HG03097 (cell line): ENCODE data around the gene TMEM106B.
"Not testable (repeated sequence)": the region's sequence is repeated elsewhere in the genome, so short reads cannot be mapped to it uniquely, and the experiment has no call there.

Experiments
- ATAC-seq: cut with Tn5 transposase; IDR thresholded peaks from one replicate; pipeline ENCODE4 v1.9.1; 2021; ENCODE audit not compliant: unreplicated experiment, low FRiP score

Gene TMEM106B

GRCh38 chr7:12211054-12211710, at the start of gene TMEM106B:
Gene TMEM106B, plus strand, starts transcription at chr7:12211294. Its CDS starts 3,517 bp downstream, at chr7:12214811.
- peak; percentile 97 for ATAC-seq

DNA sequence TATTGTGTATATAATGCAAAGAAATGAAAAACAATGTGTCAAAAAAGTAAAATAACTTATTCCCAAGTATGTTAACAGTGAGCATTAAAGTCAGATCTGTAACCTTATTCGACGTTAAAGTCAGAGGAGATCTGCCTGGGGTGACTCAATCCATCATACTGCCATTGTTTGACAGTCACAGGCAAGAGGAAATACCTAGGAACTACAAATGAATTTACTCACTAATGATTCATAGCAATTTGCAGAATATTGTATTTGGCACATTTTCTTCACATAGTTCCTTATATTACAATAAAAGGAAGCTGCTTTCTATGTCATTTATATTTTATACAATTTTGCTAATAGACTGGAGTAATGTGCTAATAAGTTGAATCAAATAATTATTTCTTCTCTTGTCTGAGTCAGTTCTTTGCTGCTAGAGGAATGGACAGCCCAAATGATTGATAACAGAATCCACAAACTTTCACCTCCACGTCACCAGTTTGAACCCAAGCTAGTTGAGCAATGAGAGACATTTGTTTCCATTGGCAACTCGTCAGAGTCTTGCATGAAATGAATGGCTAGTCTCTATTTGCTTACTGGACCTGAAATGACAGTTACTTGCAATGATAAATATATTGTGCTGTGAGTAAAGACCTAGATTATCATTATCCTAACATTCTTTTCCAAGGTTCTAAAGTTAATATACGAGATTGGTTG, 48.5 kb upstream of the TMEM106B start:
- no peak for ATAC-seq

- not testable (repeated sequence) for ATAC-seq
Observed at GRCh38 chr7:12168065-12168464, 43.0 kb upstream of the TMEM106B start.

DNA sequence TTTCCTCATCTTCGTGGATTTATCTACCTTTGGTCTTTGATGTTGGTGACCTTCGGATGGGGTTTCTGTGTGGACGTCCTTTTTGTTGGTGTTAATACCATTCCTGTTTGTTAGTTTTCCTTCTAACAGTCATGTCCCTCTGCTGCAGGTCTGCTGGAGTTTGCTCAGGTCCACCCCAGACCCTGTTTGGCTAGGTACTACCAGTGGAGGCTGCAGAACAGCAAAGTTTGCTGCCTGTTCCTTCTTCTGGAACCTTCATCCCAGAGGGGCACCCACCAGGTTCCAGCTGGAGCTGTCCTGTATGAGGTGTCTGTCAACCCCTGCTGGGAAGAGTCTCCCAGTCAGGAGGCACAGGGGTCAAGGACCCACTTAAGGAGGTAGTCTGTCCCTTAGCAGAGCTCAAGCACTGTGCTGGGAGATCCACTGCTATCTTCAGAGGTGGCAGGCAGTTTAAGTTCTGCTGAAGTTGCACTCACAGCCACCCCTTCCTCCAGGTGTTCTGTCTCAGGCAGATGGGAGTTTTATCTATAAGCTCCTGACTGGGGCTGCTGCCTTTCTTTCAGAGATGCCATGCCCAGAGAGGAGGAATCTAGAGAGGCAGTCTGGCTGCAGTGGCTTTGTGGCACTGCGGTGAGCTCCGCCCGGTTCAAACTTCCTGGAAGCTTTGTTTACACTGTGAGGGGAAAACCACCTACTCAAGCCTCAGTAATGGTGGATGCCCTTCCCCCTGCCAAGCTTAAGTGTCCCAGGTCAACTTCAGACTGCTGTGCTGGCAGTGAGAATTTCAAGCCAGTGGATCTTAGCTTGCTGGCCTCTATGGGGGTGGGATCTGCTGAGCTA, 40.9 kb upstream of the TMEM106B start:
- not testable (repeated sequence) for ATAC-seq

DNA sequence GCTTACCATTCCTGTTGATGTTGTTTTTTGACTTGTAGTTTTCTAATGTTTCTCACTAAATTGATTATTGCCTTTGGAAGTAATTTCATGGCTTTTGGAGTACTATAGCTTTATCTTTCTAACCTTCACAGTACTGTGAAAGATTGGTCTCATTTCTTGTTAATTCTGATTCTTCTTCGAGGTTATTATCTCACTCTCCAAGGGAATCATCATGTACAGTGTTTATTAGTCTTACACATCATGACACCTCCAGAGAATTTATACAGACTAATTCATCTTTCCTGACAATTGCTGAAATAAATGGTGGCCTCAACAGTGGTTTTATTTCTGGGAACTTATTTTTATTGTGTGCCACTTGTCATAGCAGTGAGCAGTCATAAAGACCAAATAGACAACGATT, 37.4 kb upstream of the TMEM106B start:
- ATAC-seq, result no peak

DNA sequence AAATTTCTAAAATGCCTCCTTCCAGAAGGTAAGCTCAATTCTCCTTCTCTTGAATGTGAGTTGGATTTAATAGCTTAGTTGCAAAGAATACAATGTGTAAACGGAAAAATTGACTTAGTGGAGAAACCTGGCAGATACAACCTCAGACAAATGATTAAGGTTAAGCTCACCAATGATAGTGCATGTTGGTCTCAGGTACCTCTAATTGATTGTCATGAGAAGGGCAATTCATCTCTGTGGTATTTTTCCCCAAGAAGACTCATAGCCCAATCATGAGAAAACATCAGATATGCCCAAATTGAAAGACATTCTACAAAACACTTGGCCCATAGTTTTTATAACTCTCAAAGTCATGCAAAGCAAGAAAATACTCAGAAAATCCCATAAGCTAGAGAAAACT, 36.2 kb upstream of the TMEM106B start:
- ATAC-seq, result no peak

DNA sequence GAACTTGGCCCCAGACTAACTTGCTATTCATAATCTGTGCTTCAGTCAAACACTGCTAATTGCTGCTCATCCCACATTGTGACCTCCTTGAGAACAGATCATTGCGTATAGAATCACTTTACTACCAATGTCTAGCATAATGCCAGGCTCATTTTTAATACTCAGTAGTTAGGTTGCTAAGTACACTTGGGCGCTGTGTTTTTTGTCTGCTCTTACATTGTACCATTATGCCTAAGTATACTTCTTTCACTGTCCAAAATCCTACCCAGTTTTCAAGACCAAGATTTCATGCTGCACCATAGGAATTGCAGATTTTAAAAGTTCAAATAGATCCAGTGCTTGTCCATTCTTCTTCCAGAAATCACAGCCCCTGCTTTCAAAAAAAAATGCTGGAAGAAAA, 32.8 kb upstream of the TMEM106B start:
- no peak for ATAC-seq

DNA sequence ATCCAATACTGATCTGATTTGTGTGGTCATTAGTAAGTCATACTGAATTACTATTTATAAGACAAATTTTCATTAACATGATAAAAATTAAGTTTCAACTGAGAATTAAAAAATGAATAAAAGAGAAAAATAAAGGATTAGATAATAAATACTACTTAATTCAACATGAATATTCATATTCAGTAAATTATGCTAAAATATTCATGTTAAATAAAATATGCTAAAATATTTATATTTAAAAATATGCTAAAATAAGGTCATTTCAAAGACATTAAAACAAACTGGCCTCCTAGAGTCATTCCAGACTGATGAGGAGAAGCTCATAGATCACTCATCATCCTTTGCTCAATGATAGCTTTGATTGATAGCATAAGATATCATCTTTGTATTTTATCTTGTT, 16.7 kb upstream of the TMEM106B start:
- ATAC-seq, result no peak

- no peak for ATAC-seq
Observed at GRCh38 chr7:12196386-12196785, 14.7 kb upstream of the TMEM106B start.

- no peak for ATAC-seq
Observed at GRCh38 chr7:12199363-12199762, 11.7 kb upstream of the TMEM106B start.

DNA sequence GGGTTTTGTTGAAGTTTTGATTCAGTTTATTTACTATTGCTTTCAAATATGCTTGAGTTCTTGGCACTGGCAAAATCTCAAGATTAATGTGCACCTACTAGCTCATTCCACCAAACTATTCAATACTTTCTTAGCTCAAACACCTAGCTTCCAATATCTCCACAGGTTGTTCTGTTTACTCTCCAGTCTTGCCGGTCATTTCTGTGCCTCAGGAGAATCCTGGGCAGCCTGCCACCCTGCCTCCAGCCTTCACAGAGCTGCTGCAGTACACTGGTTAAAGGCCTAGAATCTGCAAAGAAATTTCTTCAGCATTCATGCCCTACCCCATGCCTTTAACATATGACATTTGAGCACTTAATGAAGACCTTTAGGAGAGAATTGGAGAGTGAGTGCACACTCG, 4.0 kb upstream of the TMEM106B start:
- no peak for ATAC-seq

- ATAC-seq, result no peak
Observed at GRCh38 chr7:12209221-12209620, 1.9 kb upstream of the TMEM106B start.

DNA sequence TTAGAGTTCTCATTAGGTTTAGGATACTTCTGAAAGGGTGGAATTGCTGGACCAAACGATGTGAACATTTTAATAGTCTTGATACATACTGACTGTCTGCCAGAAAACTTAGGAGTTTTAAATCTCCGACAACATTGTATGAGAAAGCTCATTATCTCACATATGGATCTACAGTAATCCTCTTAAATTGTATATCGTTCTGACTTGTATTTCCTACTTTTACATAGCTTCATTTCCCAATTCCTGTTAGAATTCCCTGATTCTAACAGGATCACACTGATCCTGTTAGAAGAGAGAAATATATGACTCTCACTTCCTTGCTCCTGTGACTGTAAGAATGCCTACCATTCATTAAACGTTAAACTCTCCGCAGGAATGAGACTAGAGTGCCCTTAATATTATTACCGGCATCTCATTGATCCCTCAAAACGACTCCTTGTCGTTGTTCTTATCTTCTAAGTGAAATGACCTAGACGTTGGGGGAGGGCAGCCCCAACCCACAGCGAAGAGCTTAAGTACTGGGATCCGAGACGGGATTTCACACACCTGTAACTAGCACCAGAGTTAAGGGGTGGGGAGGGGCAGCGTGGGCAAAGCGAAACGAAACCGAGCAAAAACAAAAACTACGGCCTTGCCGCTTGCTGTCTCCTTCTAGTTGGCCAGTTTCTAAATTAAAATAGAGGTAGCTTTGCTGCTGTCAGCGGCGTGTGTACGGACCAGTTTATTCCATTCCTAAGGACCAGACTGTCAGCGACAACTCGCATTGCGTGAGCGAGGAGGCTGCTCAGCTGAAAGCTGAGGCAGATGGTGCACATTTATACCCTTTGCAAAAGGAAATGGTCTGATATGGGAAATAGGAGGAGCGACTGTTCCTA, 678 bp upstream of the TMEM106B start:
- ATAC-seq, result peak; percentile 32

- ATAC-seq, result no peak
Observed at GRCh38 chr7:12211711-12212485, 804 bp downstream of the TMEM106B start.

DNA sequence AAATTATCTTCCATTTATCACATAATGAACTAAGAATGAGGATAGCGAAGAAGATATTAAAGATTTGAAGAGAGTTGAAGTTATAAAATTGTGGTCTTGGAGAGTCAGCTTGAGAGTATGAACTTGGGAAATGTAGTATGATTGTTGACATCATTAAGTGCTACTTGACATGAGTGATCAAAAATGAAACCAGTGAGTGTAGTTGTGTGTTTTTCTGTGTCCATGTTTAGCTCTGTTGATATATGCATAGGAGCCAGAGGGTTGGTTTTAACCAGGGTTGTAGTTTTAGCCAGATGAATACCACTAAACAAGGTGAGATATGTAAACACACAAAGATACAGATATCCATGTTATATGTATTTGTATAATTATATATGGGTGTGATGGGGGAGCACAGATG, 6.2 kb downstream of the TMEM106B start:
- ATAC-seq, result no peak

GRCh38 chr7:12220389-12221046, 9.4 kb downstream of the TMEM106B start:
- ATAC-seq, result no peak

- no peak for ATAC-seq
Observed at GRCh38 chr7:12221414-12221813, 10.3 kb downstream of the TMEM106B start.

- ATAC-seq, result peak; percentile 93
Observed at GRCh38 chr7:12222889-12223579, 11.9 kb downstream of the TMEM106B start.

- ATAC-seq, result not testable (repeated sequence)
Observed at GRCh38 chr7:12225017-12225416, 13.9 kb downstream of the TMEM106B start.
